Measurements from ENCODE around the gene FFAR2. TPM values are rescaled to one million over a fixed set of nuclear protein-coding genes. Genes with fewer than 3 reads are reported as not detected.
"Not testable (repeated sequence)": the region's sequence is repeated elsewhere in the genome, so short reads cannot be mapped to it uniquely, and the experiment has no call there.

The FFAR2 gene
- total RNA-seq, 1 donor from 2014 or later, result 0.27 TPM

- no peak for DNase-seq
- no peak for ATAC-seq
- intact Hi-C loops (cut with micrococcal nuclease), result no loop called here
Measured at GRCh38 chr19:35471946-35472345, 23.9 kb downstream of the FFAR2 start.

DNA sequence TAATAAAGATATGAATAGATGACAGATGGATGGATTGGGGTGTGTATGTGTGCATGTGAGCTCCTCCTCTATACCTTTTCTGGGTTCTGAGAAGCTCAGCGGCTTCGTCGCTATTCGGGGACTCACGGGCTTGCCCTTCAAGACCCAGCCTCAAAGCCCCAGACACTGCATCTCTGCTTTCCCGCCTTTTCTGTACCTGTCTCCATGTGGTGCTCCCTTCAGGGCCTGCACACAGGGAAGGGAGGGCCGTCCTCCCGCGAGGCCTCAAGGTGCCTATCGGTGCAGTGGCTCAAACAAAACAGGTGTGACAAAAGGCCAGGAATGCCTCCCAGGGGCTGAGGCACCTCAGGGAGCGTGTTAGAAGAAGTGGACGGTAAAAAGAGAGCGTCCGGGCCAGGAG, 26.0 kb downstream of the FFAR2 start:
- intact Hi-C loops (cut with micrococcal nuclease), result no loop called here
- ATAC-seq, result no peak
- no peak for DNase-seq

GRCh38 chr19:35474594-35474993, 26.5 kb downstream of the FFAR2 start:
- intact Hi-C loops (cut with micrococcal nuclease); DNase-seq; ATAC-seq: not testable (repeated sequence)

GRCh38 chr19:35476149-35476548, 28.1 kb downstream of the FFAR2 start:
- intact Hi-C loops (cut with micrococcal nuclease), result no loop called here
- DNase-seq (no peak), ATAC-seq (no peak)

GRCh38 chr19:35478794-35479677, 31.0 kb downstream of the FFAR2 start:
- DNase-seq (no peak), ATAC-seq (no peak)
- intact Hi-C loops (cut with micrococcal nuclease), result no loop called here

- intact Hi-C loops (cut with micrococcal nuclease), result no loop called here
- DNase-seq (no peak), ATAC-seq (no peak)
Measured at GRCh38 chr19:35483089-35483488, 35.0 kb downstream of the FFAR2 start.

GRCh38 chr19:35484252-35485036, 36.4 kb downstream of the FFAR2 start:
- intact Hi-C loops (cut with micrococcal nuclease), result no loop called here
- ATAC-seq, result no peak
- DNase-seq, result no peak

- ATAC-seq (no peak), DNase-seq (no peak)
- intact Hi-C loops (cut with micrococcal nuclease), result no loop called here
Measured at GRCh38 chr19:35486268-35486708, 38.2 kb downstream of the FFAR2 start.

DNA sequence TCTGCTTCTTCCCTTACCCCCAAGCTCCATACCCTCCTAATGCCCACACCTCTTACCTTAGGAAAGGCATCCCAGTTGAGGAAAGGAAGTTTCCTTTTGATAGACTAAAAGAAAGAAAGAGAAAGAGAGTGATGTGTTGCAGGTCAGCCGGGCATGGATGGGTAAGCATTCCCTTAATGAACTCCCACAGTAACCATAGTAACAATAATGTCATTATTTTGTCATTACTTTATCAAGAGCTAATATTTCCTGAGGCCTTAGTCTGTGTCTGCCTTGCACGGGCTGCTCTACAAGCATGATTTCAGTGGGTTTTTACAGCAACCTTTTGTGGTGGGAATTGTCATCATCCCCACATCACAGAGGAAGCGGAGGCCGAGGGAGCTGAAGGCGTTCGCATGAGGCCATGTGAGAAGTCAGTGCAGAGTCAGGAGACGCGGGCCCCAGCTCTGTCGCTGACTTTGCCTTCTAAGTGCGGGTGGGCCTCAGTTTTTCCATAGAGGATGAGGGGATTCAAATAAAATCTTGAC, 39.7 kb downstream of the FFAR2 start:
- intact Hi-C loops (cut with micrococcal nuclease), result no loop called here
- DNase-seq (no peak), ATAC-seq (no peak)

GRCh38 chr19:35488677-35489076, 40.6 kb downstream of the FFAR2 start:
- DNase-seq (no peak), ATAC-seq (no peak)
- intact Hi-C loops (cut with micrococcal nuclease), result no loop called here

- intact Hi-C loops (cut with micrococcal nuclease), result loop anchor here (10.0 kb wide), 1 partner anchor 136 kb away; the partner anchor contains the start of gene FFAR3
- no peak for ATAC-seq
- no peak for DNase-seq
Measured at GRCh38 chr19:35490364-35490763, 42.3 kb downstream of the FFAR2 start, which contains the start of gene KRTDAP. Gene KRTDAP, minus strand, starts transcription at chr19:35490464. Its CDS starts 22 bp downstream, at chr19:35490442.

GRCh38 chr19:35491836-35492360, 43.8 kb downstream of the FFAR2 start:
- intact Hi-C loops (cut with micrococcal nuclease), result loop anchor here (10.0 kb wide), 1 partner anchor 137 kb away; the partner anchor contains the start of gene FFAR3
- DNase-seq (no peak), ATAC-seq (no peak)

DNA sequence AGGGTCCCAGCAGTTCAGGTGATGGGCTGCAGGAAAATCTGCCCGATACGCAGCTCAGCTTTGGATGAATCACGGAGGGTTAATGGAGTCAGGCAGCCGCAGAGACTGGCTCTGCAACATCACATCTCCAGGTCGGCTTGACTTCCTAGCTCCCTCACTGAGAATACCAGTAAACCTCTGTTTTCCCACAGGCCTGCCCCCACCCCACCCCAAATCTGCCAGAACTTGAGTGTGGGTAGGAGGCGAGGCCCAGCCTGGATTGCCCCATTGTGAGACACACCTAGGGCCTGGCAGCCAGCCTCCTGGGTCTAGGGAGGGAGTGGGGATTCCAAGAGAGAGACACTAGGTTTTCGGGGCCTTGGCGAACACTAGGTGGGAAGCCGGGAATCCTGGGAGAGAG, 45.9 kb downstream of the FFAR2 start:
- ATAC-seq (no peak), DNase-seq (no peak)
- intact Hi-C loops (cut with micrococcal nuclease), result loop anchor here (10.0 kb wide), 1 partner anchor 139 kb away; the partner anchor contains the start of gene FFAR3

DNA sequence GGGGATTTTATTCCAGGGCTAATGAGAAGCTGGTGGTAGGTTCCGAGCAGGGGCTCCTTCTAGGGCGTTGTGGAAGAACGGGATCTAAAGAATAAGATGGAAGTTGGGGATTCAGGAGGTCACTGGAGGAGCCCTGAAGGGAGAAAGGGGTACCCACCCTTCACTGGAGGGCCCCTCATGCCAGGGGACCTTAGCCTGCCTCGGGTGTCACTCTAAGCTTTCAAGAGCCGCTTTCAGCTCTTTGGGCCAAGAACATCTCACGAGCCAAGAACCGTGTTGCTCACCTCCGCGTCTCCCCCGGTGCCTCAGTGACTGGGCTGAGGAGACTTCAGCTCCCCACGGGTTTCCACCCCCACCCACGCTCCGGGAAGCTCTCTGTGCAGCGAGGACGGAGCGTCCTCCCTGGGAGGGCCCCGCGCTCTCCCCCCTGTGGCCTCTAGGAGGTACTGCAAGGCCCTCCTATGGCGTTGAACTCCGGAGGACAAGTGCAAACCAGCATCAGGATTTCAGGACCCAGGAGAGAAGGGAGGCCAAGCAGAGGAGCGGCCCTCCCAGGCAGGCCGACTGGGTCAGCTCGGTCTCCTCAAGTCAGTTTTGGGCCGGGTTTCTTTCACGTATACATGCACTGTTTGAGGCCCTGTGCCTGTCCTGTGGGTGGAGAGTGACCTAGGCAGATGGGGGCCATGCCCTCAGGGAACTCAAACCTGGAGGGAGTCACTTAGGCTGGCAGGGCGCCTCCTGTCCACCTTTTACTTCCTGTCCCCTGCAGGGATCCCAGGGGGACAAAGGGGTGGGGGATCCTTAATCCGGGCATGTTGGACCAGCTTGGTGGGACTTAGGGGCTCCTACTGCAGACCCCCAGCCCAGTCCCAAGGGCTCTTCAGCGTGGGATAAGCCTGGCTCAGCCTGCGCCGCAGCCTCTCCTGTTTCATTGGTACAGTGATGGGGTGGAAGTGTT, 47.3 kb downstream of the FFAR2 start:
- peak; percentile 79 for DNase-seq
- peak; percentile 93 for ATAC-seq
- intact Hi-C loops (cut with micrococcal nuclease), result loop anchor here (10.0 kb wide), 1 partner anchor 141 kb away; the partner anchor contains the start of gene FFAR3

- intact Hi-C loops (cut with micrococcal nuclease), result loop anchor here (10.0 kb wide), 1 partner anchor 143 kb away; the partner anchor contains the start of gene FFAR3
- no peak for ATAC-seq
- DNase-seq, result no peak
Measured at GRCh38 chr19:35497406-35497805, 49.3 kb downstream of the FFAR2 start.

DNA sequence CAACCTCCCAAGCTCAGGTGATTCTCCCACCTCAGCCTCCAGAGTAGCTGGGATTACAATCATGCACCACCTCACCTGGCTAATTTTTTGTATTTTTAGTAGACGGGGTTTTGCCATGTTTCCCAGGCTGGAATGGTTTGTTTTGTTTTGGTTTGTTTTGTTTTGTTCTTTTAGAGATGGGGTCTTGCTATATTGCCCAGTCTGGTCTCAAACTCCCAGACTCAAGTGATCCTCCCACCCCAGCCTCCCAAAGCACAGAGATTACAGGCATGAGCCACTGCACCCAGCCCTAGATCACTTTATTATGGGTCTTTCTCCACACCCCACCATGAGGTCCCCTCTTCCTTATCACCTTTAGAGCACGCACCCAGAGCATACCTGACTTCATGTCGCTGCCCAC, 50.2 kb downstream of the FFAR2 start:
- DNase-seq, result no peak
- no peak for ATAC-seq
- intact Hi-C loops (cut with micrococcal nuclease), result loop anchor here (10.0 kb wide), 1 partner anchor 143 kb away; the partner anchor contains the start of gene FFAR3

- ATAC-seq (no peak), DNase-seq (no peak)
- intact Hi-C loops (cut with micrococcal nuclease), result loop anchor here (10.0 kb wide), 1 partner anchor 144 kb away; the partner anchor contains the start of gene FFAR3
Measured at GRCh38 chr19:35498984-35499527, 51.0 kb downstream of the FFAR2 start.

- DNase-seq (no peak), ATAC-seq (no peak)
- intact Hi-C loops (cut with micrococcal nuclease), result no loop called here
Measured at GRCh38 chr19:35500611-35501010, 52.6 kb downstream of the FFAR2 start.

Measured in left ventricle myocardium superior (tissue), 1 donor.